AG04449 (cell line): Measurements from ENCODE around the gene SPINT3.
"Not testable (repeated sequence)": the region's sequence is repeated elsewhere in the genome, so short reads cannot be mapped to it uniquely, and the experiment has no call there.

Experiments
- CTCF ChIA-PET: fragments of 350-600 bp; formaldehyde crosslinking; extraction: SDS; loops from one replicate; lab custom pipeline; 2021; ENCODE audit warnings: antibody characterized with exemption; lab: Yijun Ruan, JAX
- POLR2A ChIA-PET: fragments of 400-600, 350-600 bp; formaldehyde crosslinking; extraction: SDS; loops from one replicate; lab custom pipeline; 2020; ENCODE audit warnings: antibody characterized with exemption, inconsistent platforms; lab: Yijun Ruan, JAX
- DNase-seq: peaks from one replicate; pipeline ENCODE4 v3.0.0-alpha.2; 2010; ENCODE audit warnings: low read depth, low spot score
- H3K4me3 ChIP-seq: 2 replicates; pipeline ENCODE4 v1.5.1; 2011; ENCODE audit warnings: low read depth, mild to moderate bottlenecking, control low read depth, low read length
- TF ChIP-seq, protein P1 (sequence below): IDR thresholded peaks from one replicate; pipeline ENCODE4 v1.5.1; 2011; ENCODE audit warnings: mild to moderate bottlenecking, moderate library complexity, low read length, control low read depth, inconsistent platforms; ENCODE audit not compliant: insufficient read depth; ENCODE audit errors: missing control alignments

Gene SPINT3

DNA sequence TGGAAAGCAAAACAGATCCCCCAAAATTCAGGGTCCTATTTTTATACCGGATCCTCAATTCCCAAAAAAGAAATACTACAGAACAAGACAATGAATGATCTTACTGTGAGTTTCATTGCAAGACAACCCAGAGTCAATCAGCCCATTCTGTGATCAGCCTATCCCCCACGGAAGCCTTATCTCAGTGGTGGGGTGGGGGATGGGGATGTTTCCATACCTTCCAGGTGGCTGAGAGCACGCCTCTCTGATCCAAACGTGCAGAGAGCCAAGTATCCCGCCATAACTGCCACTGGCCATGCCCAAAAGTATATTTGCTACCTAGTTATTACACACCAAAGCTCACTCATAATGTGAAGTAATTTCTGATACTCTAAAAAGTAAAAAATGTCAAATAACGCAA is 30.7 kb downstream of the SPINT3 start:
- TF ChIP-seq, protein P1, sequence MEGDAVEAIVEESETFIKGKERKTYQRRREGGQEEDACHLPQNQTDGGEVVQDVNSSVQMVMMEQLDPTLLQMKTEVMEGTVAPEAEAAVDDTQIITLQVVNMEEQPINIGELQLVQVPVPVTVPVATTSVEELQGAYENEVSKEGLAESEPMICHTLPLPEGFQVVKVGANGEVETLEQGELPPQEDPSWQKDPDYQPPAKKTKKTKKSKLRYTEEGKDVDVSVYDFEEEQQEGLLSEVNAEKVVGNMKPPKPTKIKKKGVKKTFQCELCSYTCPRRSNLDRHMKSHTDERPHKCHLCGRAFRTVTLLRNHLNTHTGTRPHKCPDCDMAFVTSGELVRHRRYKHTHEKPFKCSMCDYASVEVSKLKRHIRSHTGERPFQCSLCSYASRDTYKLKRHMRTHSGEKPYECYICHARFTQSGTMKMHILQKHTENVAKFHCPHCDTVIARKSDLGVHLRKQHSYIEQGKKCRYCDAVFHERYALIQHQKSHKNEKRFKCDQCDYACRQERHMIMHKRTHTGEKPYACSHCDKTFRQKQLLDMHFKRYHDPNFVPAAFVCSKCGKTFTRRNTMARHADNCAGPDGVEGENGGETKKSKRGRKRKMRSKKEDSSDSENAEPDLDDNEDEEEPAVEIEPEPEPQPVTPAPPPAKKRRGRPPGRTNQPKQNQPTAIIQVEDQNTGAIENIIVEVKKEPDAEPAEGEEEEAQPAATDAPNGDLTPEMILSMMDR, result no peak
- DNase-seq, result no peak
- ChIA-PET CTCF (interaction anchor here (1.3 kb wide), 1 partner anchor 165 kb away, joined by 3 read pairs; no protein-coding TSS in a partner anchor), POLR2A (no interaction called here)
- H3K4me3 ChIP-seq, result no peak overlapping the region

DNA sequence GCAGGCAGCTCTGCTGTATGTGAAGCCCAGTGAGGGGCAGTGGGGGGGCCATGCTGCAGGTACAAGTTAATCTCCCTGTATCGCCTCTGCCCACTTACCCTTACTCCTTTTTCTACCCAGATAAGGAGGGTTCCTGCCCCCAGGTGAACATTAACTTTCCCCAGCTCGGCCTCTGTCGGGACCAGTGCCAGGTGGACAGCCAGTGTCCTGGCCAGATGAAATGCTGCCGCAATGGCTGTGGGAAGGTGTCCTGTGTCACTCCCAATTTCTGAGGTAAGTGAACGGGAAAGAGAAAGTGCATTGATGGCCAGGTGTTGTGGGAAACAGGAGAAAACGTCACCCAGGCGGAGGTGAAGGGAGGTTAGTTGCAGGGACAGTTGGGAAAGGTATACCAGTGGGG is 35.6 kb downstream of the SPINT3 start:
- CTCF ChIA-PET, result interaction anchor here (1.1 kb wide), 1 partner anchor 168 kb away, joined by 3 read pairs; no protein-coding TSS in a partner anchor
- no peak overlapping the region for H3K4me3 ChIP-seq
- no peak for DNase-seq
- TF ChIP-seq, protein P1, result no peak
- POLR2A ChIA-PET, result no interaction called here

DNA sequence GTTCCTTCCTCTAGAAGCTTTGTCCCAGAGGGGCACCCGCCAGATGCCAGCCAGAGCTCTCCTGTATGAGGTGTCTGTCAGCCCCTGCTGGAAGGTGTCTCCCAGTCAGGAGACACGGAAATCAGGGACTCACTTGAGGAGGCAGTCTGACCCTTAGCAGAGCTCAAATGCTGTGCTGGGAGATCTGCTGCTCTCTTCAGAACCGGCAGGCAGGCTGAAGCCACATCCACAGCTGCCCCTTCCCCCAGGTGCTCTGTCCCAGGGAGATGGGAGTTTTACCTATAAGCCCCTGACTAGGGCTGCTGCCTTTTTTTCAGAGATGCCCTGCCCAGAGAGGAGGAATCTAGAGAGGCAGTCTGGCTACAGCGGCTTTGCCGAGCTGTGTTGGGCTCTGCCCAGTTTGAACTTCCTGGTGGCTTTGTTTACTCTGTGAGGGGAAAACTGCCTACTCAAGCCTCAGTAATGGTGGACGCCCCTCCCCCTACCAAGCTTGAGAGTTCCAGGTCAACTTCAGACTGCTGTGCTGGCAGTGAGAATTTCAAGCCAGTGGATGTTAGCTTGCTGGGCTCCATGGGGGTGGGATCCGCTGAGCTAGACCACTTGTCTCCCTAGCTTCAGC is 37.8 kb downstream of the SPINT3 start:
- POLR2A ChIA-PET, DNase-seq, H3K4me3 ChIP-seq, CTCF ChIA-PET: not testable (repeated sequence)

DNA sequence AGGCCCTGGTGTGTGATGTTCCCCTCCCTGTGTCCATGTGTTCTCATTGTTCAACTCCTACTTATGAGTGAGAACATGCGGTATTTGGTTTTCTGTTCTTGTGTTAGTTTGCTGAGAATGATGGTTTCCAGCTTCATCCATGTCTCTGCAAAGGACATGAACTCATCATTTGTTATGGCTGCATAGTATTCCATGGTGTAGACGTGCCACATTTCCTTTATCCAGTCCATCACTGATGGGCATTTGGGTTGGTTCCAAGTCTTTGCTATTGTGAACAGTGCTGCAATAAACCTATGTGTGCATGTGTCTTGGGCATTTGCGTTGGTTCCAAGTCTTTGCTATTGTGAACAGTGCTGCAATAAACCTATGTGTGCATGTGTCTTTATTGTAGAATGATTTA is 43.1 kb downstream of the SPINT3 start:
- CTCF ChIA-PET, DNase-seq, H3K4me3 ChIP-seq, POLR2A ChIA-PET: not testable (repeated sequence)

DNA sequence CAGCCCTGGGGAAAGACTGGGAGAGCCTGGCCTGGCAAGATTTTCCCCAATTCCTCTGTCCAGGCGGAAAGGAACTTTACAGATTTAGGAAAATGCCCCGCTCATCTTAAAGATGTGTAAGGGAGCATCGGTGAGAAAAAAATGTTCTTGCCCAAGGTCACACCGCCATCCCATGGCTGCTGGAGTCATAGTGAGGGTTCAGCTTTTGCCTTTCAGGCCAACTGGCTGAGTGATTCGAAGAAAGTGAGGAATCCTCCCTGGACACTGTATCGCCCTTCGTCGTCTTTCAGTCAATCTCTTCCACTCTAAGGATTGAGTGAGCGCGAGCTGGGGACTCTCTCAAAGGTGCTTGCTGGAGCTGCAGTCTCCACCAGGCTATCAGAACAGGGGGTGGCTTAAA is 44.5 kb downstream of the SPINT3 start:
- POLR2A ChIA-PET, result no interaction called here
- CTCF ChIA-PET, result interaction anchor here (0.9 to 1.2 kb wide), 2 partner anchors 153 to 165 kb away, joined by 3 read pairs; no protein-coding TSS in a partner anchor

DNA sequence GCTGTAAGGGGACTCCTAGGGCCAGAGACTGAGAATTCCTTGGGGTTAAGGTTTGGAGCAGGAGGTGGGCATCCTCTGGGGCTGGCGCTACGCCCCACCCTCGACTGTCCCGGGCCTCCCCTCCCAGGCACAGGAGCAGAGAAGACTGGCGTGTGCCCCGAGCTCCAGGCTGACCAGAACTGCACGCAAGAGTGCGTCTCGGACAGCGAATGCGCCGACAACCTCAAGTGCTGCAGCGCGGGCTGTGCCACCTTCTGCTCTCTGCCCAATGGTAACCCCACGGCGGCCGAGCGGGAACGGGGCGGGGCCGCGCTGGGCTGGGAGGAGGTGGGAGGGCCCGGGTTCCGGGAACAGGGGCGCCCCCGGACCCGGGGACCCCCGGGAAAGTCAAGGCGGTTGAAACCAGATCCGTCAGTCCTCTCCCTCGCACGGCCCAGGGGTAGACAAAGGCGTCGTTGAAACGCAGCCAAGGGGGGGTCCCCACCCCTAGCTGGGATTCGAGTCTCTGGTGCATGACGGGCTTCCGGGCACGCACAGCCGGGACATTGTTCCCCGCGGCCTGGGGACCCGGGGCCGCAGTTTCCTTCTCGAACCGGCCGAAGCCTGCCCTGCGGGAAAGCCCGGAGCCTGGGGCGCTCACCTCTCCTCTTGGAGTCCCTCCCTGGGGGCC is 45.0 kb downstream of the SPINT3 start:
- peak overlapping the region; percentile 39 for H3K4me3 ChIP-seq
- ChIA-PET CTCF (interaction anchor here (0.9 to 1.2 kb wide), 3 partner anchors 153 to 165 kb away, joined by 3 read pairs; no protein-coding TSS in a partner anchor), POLR2A (no interaction called here)
- TF ChIP-seq, protein P1, result no peak
- DNase-seq, result no peak

More for the DNA sequence above, 44.5 kb downstream of the SPINT3 start:
- peak overlapping the region; percentile 39 for H3K4me3 ChIP-seq
- TF ChIP-seq, protein P1, result no peak
- DNase-seq, result no peak
